T1000 (cell line): Measurements from ENCODE around the gene METRN.

Source experiments
- DNase-seq: peaks from one replicate; lab custom pipeline; 2025; ENCODE audit warnings: mixed read lengths; lab: John Stamatoyannopoulos, UW

Gene METRN

GRCh38 chr16:677316-678190 is 37.4 kb upstream of the METRN start:
- DNase-seq: no peak

DNA sequence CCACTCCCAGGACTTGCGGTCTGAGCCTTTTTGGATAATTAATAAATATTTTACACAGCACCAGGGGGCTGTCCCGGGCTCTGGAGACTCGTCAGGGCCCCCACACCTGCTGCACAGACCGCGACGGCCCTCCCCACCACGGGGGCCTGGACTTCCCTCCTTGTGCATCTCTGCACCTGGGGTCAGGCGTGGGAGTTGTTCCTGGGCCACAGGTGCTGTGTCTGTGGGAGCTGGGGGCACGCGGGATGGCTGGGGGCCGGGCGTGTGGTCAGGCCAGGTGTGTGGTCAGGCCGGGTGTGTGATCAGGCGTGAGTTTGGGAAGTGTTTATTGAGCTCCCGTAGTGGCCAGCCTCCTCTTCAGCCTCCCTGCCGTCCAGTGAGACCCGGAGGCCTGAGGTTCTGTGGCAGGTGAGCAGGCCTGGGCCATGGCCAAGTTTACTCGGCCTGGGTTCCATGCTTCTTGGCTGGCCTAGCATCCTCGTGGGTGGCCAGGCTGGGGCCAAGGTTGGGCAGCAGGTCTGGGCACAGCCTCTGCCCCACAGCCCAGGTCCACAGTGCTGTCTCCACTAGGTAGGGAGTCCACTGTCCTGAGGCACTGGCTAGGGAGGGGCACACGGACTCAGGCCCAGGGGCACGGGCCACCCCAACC is 36.6 kb upstream of the METRN start:
- DNase-seq: no peak

- peak; percentile 61 for DNase-seq
Measured at GRCh38 chr16:678858-679813, 35.8 kb upstream of the METRN start.

DNA sequence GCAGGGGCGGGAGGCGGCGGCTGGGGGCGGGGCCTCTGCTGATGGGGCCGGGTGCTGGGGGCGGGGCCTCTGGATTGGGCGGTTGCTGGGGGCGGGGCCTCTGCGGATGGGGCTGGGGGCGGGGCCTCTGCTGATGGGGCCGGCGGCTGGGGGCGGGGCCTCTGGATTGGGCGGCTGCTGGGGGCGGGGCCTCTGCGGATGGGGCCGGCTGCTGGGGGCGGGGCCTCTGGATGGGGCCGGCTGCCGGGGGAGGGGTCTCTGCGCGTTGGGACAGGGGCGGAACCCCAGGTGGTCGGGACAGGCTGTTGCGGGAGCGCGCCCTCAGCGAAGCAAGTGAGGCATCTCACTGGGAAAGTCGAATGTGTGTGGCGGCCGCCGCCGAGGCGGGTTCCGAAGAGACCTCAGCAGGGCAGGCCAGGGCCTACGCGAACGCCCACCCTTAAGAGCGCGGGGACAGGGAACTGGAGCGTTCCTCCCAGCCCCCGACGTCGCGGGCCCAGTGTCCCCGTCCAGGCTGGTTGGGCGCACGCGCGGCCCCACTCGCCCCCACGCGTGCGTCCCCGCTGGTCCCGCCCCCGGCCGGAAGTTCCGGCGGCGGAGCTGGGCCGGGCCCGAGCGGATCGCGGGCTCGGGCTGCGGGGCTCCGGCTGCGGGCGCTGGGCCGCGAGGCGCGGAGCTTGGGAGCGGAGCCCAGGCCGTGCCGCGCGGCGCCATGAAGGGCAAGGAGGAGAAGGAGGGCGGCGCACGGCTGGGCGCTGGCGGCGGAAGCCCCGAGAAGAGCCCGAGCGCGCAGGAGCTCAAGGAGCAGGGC is 34.9 kb upstream of the METRN start, which contains the start of gene STUB1:
STUB1 (plus strand) TSS at position 597 of the 811 bp plus-strand sequence; CDS start at position 713, 116 bp downstream.
- peak; percentile 88 for DNase-seq

DNA sequence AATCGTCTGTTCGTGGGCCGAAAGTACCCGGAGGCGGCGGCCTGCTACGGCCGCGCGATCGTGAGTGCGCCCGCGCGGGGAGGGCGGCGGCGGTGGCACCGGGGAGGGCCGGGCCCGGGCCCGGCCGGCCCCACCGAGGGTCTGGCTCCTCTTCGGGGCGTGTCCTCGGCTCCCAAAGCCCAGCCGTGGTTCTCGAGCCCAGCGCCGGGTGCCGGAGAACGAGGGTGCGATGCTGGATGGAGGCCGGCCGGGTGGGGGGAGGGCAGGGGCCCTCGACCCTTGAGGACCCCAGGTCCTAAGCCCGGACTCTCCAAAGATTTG is 34.3 kb upstream of the METRN start:
- DNase-seq: no peak

GRCh38 chr16:680967-681745 is 33.8 kb upstream of the METRN start:
- peak; percentile 28 for DNase-seq

- DNase-seq: peak; percentile 26
Measured at GRCh38 chr16:681746-682427, 33.0 kb upstream of the METRN start.

GRCh38 chr16:682493-683395 is 32.2 kb upstream of the METRN start:
- DNase-seq: no peak

- no peak for DNase-seq
Measured at GRCh38 chr16:683396-684070, 31.4 kb upstream of the METRN start.

DNA sequence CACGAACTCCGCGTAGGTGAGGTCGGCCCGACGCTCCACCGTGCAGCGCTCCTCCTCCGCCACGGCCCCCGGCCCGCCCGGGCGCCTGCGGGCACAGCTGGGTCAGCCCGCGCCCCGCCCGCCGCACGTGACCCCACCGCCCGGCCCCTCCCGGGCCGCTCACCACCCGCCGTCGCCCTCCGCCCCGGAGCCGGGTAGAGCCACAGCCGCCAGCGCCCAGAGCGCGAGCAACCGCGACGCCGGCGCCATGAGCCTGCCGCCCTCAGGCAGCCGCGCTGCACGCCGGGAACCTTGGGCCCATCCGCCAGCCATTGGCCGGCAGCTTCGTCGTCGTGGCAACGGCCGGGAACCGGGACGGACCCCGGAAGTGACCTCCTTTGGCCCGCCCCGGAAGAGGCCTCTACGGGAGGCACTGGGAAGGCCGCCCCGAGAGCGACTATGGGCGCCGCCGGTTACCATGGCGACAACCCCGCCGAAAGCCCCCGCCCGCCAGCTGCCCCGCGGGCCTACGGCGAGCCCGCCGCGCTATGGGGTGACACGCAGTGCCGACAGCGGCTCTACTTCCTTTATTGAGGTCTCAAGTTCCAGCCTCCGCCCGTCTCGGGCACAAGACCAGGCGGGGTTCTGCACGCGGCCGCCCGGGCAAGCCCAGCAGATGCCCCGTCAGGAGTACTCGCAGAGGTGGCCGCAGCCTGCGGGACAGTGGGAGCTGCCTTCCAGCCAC is 30.7 kb upstream of the METRN start, which contains the start of gene JMJD8:
JMJD8 (minus strand) TSS at position 264 of the 724 bp plus-strand sequence; CDS start at position 249, 15 bp downstream.
- peak; percentile 96 for DNase-seq

DNA sequence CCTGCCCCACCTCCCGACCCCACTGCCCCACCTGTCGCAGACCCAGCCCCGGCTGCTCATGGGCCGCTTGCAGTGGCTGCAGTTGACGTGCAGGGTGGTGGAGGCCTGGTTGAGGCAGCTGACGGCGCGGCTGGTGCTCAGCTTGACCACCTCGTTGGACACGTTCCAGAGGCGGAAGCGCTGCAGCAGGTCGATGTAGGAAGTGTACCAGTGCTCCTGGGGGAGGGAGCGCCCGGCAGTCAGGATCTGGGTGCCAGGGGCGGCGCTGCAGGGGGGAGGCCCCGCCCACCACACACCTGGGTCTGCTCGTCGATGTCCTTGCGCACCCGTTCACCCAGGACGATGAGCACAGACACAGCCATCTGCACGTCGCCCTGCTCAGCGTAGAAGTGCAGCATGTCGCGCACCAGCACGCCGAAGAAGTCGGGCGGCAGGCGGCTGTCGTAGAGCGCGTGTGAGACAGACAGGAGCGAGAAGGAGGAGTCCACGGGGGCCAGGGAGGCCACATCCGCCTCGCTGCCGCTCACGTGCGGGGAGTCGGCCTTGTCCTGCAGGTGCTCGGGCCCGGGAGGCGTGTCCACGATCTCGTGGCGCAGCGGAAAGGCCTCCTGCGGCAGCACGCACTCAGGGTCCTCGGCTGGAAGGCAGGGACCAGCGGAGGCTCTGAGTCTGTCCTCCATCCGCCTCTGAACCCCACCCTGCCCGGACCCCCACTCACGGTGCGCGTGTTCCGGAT is 29.8 kb upstream of the METRN start:
- DNase-seq: no peak

GRCh38 chr16:685967-686366 is 29.0 kb upstream of the METRN start:
- DNase-seq: peak; percentile 40

DNA sequence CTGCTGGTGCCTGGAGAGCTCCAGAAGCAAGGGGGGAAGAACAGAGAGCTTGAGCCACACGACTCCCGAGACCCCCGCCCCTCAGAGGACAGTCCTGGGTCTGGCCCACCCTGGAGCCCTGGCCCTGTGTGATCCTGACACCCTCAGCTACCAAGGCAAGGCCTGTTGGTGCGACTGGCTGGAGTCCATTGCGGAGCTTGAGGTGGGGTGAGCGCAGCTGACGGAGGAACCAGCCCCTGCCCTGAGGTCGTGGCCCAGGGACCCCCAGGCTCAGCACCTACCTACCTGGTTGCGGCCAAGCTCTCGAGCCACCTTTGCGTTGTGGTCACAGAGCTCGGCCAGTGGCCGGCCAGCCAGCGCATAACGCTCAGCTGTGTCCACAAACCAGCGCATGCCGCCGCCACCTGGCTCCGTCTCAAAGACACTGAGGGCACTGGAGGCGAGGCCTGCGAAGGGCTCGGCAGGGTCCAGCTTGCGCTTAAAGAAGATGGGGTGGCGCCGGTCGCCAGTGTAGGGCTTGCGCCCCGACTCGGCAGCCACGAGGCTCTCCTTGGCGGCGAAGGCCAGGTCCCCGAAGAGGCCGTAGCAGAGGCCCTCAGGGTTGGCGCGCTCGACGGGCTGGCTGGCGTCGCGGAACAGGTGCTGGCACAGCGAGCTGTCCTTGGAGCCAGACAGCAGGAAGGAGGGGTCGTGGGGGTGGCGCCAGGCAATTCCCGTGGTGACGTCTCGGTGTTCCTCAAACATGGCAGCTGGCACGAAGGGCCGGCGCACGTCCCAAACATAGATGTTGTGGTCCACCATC is 28.3 kb upstream of the METRN start:
- no peak for DNase-seq

- no peak for DNase-seq
Measured at GRCh38 chr16:687499-687898, 27.4 kb upstream of the METRN start.

DNA sequence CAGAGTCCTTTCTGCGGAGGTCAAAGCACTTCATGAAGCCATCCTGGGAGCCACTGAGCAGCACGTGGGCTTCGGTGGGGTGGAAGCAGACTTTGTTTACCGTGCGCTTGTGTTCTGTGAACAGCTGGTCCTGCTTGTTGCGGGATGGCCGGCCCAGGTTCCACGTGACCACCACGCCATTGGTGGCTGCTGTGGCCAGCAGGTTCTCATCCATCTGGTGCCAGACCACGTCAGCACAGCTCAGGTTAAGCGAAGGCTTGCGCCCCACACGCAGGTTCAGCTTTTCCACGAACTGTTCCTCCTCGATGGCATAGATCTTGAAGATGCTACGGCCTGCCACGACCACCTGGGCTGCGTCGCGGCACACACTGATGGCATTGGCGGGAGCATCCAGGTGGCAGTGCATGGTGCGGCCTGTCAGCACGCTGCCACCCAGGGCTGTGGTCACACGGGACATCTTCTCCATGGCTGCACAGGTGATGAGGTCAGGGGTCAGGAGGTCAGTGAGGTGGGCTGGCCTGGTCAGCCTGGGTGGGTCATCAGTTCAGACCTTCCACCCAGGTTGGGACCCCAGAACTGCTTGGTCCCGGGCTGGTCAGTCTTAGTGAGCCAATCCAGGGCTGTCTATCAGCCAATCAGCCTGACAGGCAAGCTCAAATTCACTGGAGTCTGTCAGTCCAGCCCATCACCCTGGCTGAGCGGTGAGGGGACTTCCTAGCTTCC is 25.6 kb upstream of the METRN start:
- DNase-seq: no peak
